Breast epithelium (tissue), 4 donors: Measurements from ENCODE around the gene OBSCN. TPM values are rescaled to one million over a fixed set of nuclear protein-coding genes. Genes with fewer than 3 reads are reported as not detected.
"Not testable (repeated sequence)": the region's sequence is repeated elsewhere in the genome, so short reads cannot be mapped to it uniquely, and the experiment has no call there.

Source experiments
- DNase-seq, 2 donors: peaks; one replicate each; pipeline ENCODE4 v3.0.0-alpha.2; 2019; ENCODE audit warnings: low spot score in 2 of 2
- H3K27ac ChIP-seq, 2 donors: fragments of 200-600 bp; sonication (generic) in 1 of 2; one replicate each; pipeline ENCODE4 v1.5.1; 2016 to 2019; ENCODE audit warnings: mild to moderate bottlenecking in 1 of 2
- H3K27me3 ChIP-seq, 2 donors: fragments of 200-600 bp; sonication (generic) in 1 of 2; one replicate each; pipeline versions ENCODE4 v1.5.1 to v1.6.0; 2017 to 2019; ENCODE audit warnings: control low read depth in 1 of 2, mild to moderate bottlenecking in 1 of 2
- H3K36me3 ChIP-seq: fragments of 200-600 bp; one replicate; pipeline ENCODE4 v1.5.1; 2019
- H3K4me1 ChIP-seq, 2 donors: fragments of 200-600 bp; sonication (generic); one replicate each; pipeline ENCODE4 v1.5.1; 2016 to 2019; ENCODE audit warnings: control low read depth in 1 of 2
- H3K4me3 ChIP-seq, 3 donors: fragments of 200-600 bp; sonication (generic); 1 replicate in 2 of 3; 2 replicates in 1 of 3; pipeline ENCODE4 v1.5.1; 2016 to 2019; ENCODE audit warnings: mild to moderate bottlenecking in 3 of 3, moderate library complexity in 2 of 3
- H3K9me3 ChIP-seq, 2 donors: fragments of 200-600 bp; sonication (generic) in 1 of 2; one replicate each; pipeline ENCODE4 v1.5.1; 2016 to 2019; ENCODE audit warnings: control low read depth in 1 of 2
- POLR2A ChIP-seq: fragments of 450-650 bp; IDR thresholded peaks from one replicate; pipeline ENCODE4 v1.6.1; 2016; ENCODE audit warnings: antibody characterized with exemption, mild to moderate bottlenecking, moderate library complexity
- POLR2AphosphoS5 ChIP-seq, 3 donors: sonication (generic); formaldehyde crosslinking; IDR thresholded peaks; one replicate each; pipeline ENCODE4 v1.6.1; 2017; ENCODE audit warnings: antibody characterized with exemption in 3 of 3
- intact Hi-C: fragments of 100-400 bp; cut with DNase I; formaldehyde crosslinking; loops from one replicate; pipeline ENCODE4 v1.15.1; 2023; ENCODE audit warnings: low total_unique reads
- total RNA-seq, 3 donors: library from RNA; depleted of rRNA; stranded (reverse); fragments of >200 nt; gene quantifications; one replicate each; pipeline ENCODE4 v1.1.0, GENCODE V29; 2016
- TF ChIP-seq, protein P1 (sequence below), 3 donors: fragments of 450-650 bp; IDR thresholded peaks; one replicate each; pipeline ENCODE4 v1.5.1; 2016 to 2017; ENCODE audit warnings: antibody characterized with exemption in 3 of 3, mild to moderate bottlenecking in 3 of 3, moderate library complexity in 3 of 3

Gene OBSCN
- total RNA-seq, 3 donors from 2014 or later: 3.0 to 40.0 (median 27.9) TPM

DNA sequence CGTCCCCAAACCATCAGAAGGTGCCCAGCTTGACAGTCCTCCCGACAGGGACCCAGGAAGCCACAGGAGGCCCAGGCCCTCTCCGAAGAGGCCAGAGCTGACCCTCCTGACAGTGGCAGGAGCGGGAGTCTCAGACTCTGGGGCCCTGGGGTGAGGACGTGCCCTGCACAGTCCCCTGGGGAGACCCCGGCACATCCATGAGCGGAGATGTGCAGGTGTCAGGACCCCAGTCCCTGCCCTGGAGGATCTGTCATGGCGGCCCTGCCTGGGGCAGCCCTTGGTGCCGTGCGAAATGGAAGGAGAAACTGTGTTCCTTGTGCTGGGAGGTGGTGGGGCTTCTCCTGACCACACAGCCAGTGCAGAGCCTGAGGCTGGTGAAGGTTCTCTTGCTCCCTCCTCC is 55.8 kb downstream of the OBSCN start:
- Histone ChIP-seq H3K4me1 (no peaks in the 10 kb centered on the region), H3K27me3 (no peaks in the 10 kb centered on the region), H3K9me3 (peaks cover 13 to 14% of the 10 kb centered on the region in 2 donors), H3K27ac (no peak overlapping the region), H3K4me3 (no peak overlapping the region), H3K36me3 (peaks cover 6% of the 10 kb centered on the region)
- intact Hi-C loops: no loop called here
- no peak for DNase-seq
- no peak for TF ChIP-seq POLR2AphosphoS5 (IDR thresholded peaks at IDR 0.05)
- no peak for TF ChIP-seq POLR2A
- TF ChIP-seq, protein P1, sequence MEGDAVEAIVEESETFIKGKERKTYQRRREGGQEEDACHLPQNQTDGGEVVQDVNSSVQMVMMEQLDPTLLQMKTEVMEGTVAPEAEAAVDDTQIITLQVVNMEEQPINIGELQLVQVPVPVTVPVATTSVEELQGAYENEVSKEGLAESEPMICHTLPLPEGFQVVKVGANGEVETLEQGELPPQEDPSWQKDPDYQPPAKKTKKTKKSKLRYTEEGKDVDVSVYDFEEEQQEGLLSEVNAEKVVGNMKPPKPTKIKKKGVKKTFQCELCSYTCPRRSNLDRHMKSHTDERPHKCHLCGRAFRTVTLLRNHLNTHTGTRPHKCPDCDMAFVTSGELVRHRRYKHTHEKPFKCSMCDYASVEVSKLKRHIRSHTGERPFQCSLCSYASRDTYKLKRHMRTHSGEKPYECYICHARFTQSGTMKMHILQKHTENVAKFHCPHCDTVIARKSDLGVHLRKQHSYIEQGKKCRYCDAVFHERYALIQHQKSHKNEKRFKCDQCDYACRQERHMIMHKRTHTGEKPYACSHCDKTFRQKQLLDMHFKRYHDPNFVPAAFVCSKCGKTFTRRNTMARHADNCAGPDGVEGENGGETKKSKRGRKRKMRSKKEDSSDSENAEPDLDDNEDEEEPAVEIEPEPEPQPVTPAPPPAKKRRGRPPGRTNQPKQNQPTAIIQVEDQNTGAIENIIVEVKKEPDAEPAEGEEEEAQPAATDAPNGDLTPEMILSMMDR (IDR thresholded peaks at IDR 0.05): no peak

DNA sequence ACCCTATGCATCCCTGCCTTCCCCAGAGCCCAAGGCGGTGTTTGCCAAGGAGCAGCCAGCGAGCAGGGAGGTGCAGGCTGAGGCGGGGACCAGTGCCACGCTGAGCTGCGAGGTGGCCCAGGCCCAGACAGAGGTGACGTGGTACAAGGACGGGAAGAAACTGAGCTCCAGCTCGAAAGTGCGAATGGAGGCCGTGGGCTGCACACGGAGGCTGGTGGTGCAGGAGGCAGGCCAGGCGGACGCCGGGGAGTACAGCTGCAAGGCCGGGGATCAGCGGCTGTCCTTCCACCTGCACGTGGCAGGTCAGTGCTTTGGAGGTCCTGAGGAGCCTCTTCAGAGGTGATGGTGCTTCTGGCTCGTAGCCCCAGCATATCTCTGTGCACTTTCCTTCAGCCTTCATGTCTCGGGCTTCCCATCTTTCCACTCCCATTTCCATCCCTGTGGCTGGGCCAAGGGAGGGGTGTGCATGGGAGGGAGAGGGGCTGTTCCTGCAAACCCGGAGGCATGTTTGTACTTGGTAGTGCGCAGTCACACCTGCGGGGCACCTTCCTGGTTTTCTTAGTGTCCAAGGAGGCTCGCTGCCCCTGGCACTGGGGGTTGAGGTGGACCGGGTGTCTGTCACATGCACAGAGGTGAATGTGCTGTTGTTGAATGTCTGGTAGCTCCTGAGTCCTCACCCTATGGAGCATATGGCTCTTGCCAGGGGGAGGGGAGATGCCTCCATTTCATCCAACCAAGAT is 56.4 kb downstream of the OBSCN start:
- Histone ChIP-seq H3K9me3 (peaks cover 12 to 13% of the 10 kb centered on the region in 2 donors), H3K27ac (no peak overlapping the region), H3K4me1 (no peaks in the 10 kb centered on the region), H3K27me3 (no peaks in the 10 kb centered on the region), H3K36me3 (peaks cover 6% of the 10 kb centered on the region), H3K4me3 (no peak overlapping the region)
- DNase-seq: no peak
- intact Hi-C loops: no loop called here
- TF ChIP-seq, protein P1 (IDR thresholded peaks at IDR 0.05): no peak
- TF ChIP-seq POLR2A (no peak), POLR2AphosphoS5 (IDR thresholded peaks at IDR 0.05) (no peak)

DNA sequence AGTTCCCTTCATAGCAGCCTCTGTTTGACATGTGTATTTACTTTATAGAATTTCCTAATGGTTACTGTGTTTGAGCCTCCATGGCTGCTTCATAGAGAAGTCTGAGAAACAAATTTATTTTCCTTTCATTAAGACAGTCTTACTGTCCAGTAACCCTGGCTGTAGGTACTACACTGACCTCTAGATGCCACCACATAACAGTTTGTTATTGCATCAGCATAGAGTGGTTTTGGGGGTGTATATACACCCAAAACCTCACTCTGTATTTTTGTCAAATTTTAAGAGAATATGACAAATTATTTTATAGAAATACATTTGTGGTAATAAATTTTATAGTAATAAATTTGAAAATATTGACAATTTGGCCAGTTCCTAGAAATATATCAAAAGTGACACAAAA is 57.3 kb downstream of the OBSCN start:
- H3K27ac ChIP-seq: no peak overlapping the region
- no peak overlapping the region for H3K4me3 ChIP-seq
- no peaks in the 10 kb centered on the region for H3K4me1 ChIP-seq
- H3K9me3 ChIP-seq: peaks cover 6 to 13% of the 10 kb centered on the region in 2 donors
- TF ChIP-seq POLR2A: no peak
- TF ChIP-seq POLR2AphosphoS5 (IDR thresholded peaks at IDR 0.05): no peak
- TF ChIP-seq, protein P1 (IDR thresholded peaks at IDR 0.05): no peak
- no peak for DNase-seq
- intact Hi-C loops: no loop called here
- peaks cover 6% of the 10 kb centered on the region for H3K36me3 ChIP-seq
- H3K27me3 ChIP-seq: no peaks in the 10 kb centered on the region

DNA sequence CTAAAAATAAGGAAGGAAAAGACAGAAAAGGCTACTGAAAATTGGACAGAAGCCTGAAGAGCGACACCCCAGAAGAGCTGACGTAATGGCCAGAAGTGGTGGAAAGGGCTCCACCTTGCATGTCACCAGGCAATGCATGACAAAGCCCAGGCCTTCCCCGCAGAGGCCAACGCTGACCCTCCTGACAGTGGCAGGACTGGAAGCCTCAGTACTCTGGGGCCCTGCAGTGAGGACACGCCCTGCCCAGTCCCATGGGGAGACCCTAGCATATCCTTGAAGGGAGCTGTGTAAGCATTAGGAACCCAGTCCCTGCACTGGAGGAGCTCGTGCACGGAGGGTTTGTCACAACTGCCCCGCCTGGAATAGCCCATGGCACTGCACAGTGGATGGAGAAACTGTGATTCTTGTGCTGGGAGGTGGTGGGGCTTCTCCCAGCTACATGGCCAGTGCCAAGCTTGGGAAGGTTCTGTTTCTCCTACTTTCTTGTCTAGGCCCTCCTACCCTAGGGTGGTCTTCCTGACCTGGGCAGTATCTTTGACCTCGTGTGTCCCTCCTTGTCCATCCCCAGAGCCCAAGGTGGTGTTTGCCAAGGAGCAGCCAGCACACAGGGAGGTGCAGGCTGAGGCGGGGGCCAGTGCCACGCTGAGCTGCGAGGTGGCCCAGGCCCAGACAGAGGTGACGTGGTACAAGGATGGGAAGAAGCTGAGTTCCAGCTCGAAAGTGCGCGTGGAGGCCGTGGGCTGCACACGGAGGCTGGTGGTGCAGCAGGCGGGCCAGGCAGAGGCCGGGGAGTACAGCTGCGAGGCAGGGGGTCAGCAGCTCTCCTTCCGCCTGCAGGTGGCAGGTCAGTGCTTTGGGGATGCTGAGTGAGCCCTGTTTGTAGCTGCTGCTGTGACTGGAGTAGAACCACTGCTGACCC is 60.4 kb downstream of the OBSCN start:
- H3K4me1 ChIP-seq: no peaks in the 10 kb centered on the region
- no peaks in the 10 kb centered on the region for H3K36me3 ChIP-seq
- no peak overlapping the region for H3K4me3 ChIP-seq
- TF ChIP-seq, protein P1 (IDR thresholded peaks at IDR 0.05): no peak
- TF ChIP-seq POLR2A: no peak
- TF ChIP-seq POLR2AphosphoS5 (IDR thresholded peaks at IDR 0.05): no peak
- no peaks in the 10 kb centered on the region for H3K9me3 ChIP-seq
- no peaks in the 10 kb centered on the region for H3K27me3 ChIP-seq
- no peak for DNase-seq
- intact Hi-C loops: no loop called here
- no peak overlapping the region for H3K27ac ChIP-seq

DNA sequence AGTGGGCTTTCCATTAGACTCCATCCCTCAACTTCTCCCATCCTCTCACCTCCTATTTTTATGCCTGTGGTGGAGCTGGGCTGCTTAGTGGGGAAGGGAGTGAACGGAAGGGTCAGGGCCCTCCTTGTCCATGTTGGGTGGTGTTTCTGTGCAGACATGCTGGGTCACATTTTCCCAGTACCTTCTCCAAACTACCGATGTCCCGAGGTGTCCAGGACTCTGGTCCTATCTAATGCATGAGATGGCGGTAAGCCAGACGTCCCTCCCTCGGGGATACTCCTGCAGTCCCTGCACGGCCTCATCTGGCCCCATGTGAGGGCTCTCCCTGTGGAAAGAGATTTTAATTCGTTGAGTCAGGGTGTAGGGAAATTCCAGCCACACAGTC is 61.0 kb downstream of the OBSCN start:
- intact Hi-C loops: no loop called here
- no peak for DNase-seq
- Histone ChIP-seq H3K27ac (no peak overlapping the region), H3K4me3 (no peak overlapping the region), H3K36me3 (no peaks in the 10 kb centered on the region), H3K4me1 (no peaks in the 10 kb centered on the region), H3K9me3 (no peaks in the 10 kb centered on the region), H3K27me3 (no peaks in the 10 kb centered on the region)
- no peak for TF ChIP-seq POLR2A
- no peak for TF ChIP-seq POLR2AphosphoS5 (IDR thresholded peaks at IDR 0.05)
- TF ChIP-seq, protein P1 (IDR thresholded peaks at IDR 0.05): no peak

DNA sequence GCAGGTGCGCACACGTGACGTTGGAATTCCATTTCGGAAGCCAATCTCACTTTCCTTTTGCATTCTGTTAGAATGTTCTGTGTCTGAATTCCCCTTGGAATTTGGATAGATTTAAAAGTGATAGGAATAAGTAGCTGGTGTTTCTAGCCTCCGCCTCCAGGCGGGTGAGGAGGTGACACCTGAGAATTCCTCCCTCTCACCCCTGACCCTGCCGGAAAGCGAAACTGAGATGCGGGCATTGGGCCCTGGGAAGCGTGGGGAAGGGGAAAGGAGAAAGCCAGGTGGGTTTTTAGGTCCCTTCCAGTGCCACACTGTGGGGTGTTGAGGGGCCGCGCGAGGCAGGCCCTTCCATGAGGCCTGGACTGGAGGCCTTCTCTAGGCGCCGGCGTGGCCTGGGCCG is 61.6 kb downstream of the OBSCN start:
- H3K4me1 ChIP-seq, H3K4me3 ChIP-seq, H3K27ac ChIP-seq, H3K36me3 ChIP-seq, intact Hi-C loops, H3K27me3 ChIP-seq, DNase-seq, H3K9me3 ChIP-seq: not testable (repeated sequence)
